Fibroblast of lung (primary cell): ENCODE results near the gene RAC2. TPM values are rescaled to one million over a fixed set of nuclear protein-coding genes. Genes with fewer than 3 reads are reported as not detected.

Experiments used
- DNase-seq, 2 donors: peaks; one replicate each; pipeline versions ENCODE4 v3.0.0 to v3.0.0-alpha.2; 2010; ENCODE audit warnings: low read depth in 2 of 2
- H2AFZ ChIP-seq: 2 replicates; pipeline ENCODE4 v1.5.1; 2012; ENCODE audit warnings: low read length, control low read depth, inconsistent platforms
- H3K27ac ChIP-seq: 2 replicates; pipeline ENCODE4 v1.5.1; 2011; ENCODE audit warnings: low read length, control low read depth; ENCODE audit not compliant: insufficient read depth
- H3K27me3 ChIP-seq: 2 replicates; pipeline ENCODE4 v1.5.1; 2011; ENCODE audit warnings: mild to moderate bottlenecking, low read length; ENCODE audit not compliant: control insufficient read depth, insufficient read depth
- H3K36me3 ChIP-seq: 2 replicates; pipeline ENCODE4 v1.5.1; 2011; ENCODE audit warnings: low read length; ENCODE audit not compliant: control insufficient read depth, insufficient read depth
- H3K4me1 ChIP-seq: 2 replicates; pipeline ENCODE4 v1.5.1; 2011; ENCODE audit warnings: low read length; ENCODE audit not compliant: control insufficient read depth, insufficient read depth; ENCODE audit errors: extremely low read depth
- H3K4me2 ChIP-seq: 2 replicates; pipeline ENCODE4 v1.5.1; 2011; ENCODE audit warnings: low read length, control low read depth; ENCODE audit not compliant: insufficient read depth; ENCODE audit errors: extremely low read depth
- H3K4me3 ChIP-seq, 4 experiments: fragments of 200-600 bp in 1 of 4; sonication (generic) in 1 of 4; replicated peaks in 1 of 4; 2 replicates each; pipeline ENCODE4 v1.5.1; 2011 to 2016; ENCODE audit warnings: low read length in 4 of 4, low read depth in 3 of 4, mild to moderate bottlenecking in 3 of 4, control low read depth in 2 of 4, inconsistent platforms in 1 of 4, mixed read lengths in 1 of 4; ENCODE audit not compliant: insufficient read depth in 1 of 4; ENCODE audit errors: control extremely low read depth in 1 of 4
- H3K79me2 ChIP-seq: 2 replicates; pipeline ENCODE4 v1.5.1; 2012; ENCODE audit warnings: mild to moderate bottlenecking, low read length, inconsistent platforms; ENCODE audit not compliant: control insufficient read depth, insufficient read depth
- H3K9ac ChIP-seq: 2 replicates; pipeline ENCODE4 v1.5.1; 2011; ENCODE audit warnings: mild to moderate bottlenecking, low read length, control low read depth; ENCODE audit not compliant: insufficient read depth
- H3K9me3 ChIP-seq: 2 replicates; pipeline ENCODE4 v1.5.1; 2012; ENCODE audit warnings: low read depth, low read length; ENCODE audit not compliant: control insufficient read depth, insufficient read depth
- H4K20me1 ChIP-seq: 2 replicates; pipeline ENCODE4 v1.5.1; 2011; ENCODE audit warnings: low read length; ENCODE audit not compliant: control insufficient read depth, insufficient read depth; ENCODE audit errors: extremely low read depth
- EZH2 ChIP-seq: IDR thresholded peaks from 2 replicates; pipeline ENCODE4 v1.5.1; 2012; ENCODE audit warnings: low read length, control low read depth, mild to moderate bottlenecking; ENCODE audit errors: missing control alignments
- polyA plus RNA-seq, 2 donors: library from polyadenylated mRNA; depleted of rRNA in 1 of 2; stranded (reverse) in 1 of 2; unstranded in 1 of 2; fragments of >200 nt; gene quantifications; 2 replicates each; pipeline ENCODE4 v1.2.1, GENCODE V29; 2011 to 2012; ENCODE audit warnings: missing spikeins in 1 of 2
- total RNA-seq: library from RNA; depleted of rRNA; stranded (reverse); fragments of >200 nt; gene quantifications from 2 replicates; pipeline ENCODE4 v1.2.1, GENCODE V29; 2014
- TF ChIP-seq, protein P1 (sequence below), 2 donors: IDR thresholded peaks in 1 of 2; conservative IDR thresholded peaks in 1 of 2; 1 replicate in 1 of 2; 2 replicates in 1 of 2; pipeline ENCODE4 v1.5.1; 2011 to 2012; ENCODE audit warnings: low read length in 2 of 2, control low read depth in 1 of 2, inconsistent platforms in 1 of 2, low read depth in 1 of 2, mild to moderate bottlenecking in 1 of 2

RAC2 gene
- total and polyA plus RNA-seq, 2 donors (not counting 1 experiment from before 2014, with no cell fraction given) = 2.1 to 10.5 TPM

DNA sequence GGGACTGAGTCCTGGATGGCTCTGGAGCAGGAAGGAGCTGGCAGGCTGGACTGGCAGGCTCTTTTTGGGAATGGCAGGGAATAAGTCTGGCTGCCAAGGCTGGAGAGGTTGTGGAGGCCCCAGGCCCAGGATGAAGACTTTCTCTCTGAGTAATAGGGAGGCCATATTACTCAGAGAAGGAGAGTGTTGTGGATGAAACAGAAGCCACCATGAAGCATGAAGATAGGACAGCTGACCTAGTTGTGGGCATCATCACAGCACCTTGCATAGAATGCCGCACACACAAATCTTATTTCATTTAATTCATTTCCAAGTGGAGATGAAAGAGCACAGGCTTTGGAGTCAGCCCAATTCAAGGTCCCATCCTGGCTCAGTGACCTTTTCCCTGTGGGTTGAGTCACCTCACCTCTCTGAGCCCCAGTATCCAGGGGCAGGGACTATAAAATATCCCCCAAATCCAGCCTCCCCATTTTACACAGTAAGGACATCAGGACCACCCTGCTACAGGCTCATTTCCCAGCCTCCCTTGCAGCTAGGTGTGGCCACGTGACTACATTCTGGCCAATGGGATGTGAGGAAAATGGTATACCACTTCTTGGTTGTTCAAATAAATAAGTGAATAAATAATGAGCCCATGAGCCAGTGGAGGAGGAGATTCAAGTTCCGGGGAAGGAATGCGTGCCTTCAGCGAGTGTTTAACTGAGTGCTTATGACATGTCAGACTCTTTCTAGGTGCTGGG is 47.7 kb upstream of the RAC2 start:
- H3K27me3 ChIP-seq = peaks cover 4% of the 10 kb centered on the region
- TF ChIP-seq, protein P1, sequence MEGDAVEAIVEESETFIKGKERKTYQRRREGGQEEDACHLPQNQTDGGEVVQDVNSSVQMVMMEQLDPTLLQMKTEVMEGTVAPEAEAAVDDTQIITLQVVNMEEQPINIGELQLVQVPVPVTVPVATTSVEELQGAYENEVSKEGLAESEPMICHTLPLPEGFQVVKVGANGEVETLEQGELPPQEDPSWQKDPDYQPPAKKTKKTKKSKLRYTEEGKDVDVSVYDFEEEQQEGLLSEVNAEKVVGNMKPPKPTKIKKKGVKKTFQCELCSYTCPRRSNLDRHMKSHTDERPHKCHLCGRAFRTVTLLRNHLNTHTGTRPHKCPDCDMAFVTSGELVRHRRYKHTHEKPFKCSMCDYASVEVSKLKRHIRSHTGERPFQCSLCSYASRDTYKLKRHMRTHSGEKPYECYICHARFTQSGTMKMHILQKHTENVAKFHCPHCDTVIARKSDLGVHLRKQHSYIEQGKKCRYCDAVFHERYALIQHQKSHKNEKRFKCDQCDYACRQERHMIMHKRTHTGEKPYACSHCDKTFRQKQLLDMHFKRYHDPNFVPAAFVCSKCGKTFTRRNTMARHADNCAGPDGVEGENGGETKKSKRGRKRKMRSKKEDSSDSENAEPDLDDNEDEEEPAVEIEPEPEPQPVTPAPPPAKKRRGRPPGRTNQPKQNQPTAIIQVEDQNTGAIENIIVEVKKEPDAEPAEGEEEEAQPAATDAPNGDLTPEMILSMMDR (conservative IDR thresholded peaks at IDR 0.05 in 1 of 2, IDR thresholded peaks at IDR 0.05 in 1 of 2; ENCODE audit: low read depth in 1 of 2, low read length in 2 of 2) = no peak
- TF ChIP-seq EZH2 = no peak
- H3K4me1 ChIP-seq = no peaks in the 10 kb centered on the region
- no peaks in the 10 kb centered on the region for H3K36me3 ChIP-seq
- no peak overlapping the region for H3K4me3 ChIP-seq
- H4K20me1 ChIP-seq = no peaks in the 10 kb centered on the region
- DNase-seq = no peak
- no peak overlapping the region for H3K9ac ChIP-seq
- H2AFZ ChIP-seq = no peak overlapping the region
- no peak overlapping the region for H3K4me2 ChIP-seq
- H3K27ac ChIP-seq = no peak overlapping the region
- H3K9me3 ChIP-seq = no peaks in the 10 kb centered on the region
- H3K79me2 ChIP-seq = no peaks in the 10 kb centered on the region

- Histone ChIP-seq H3K27me3 (peaks cover 4% of the 10 kb centered on the region), H3K9ac (no peak overlapping the region), H3K27ac (no peak overlapping the region), H3K4me3 (no peak overlapping the region), H3K36me3 (no peaks in the 10 kb centered on the region), H4K20me1 (no peaks in the 10 kb centered on the region), H3K4me2 (no peak overlapping the region), H3K4me1 (no peaks in the 10 kb centered on the region), H3K79me2 (no peaks in the 10 kb centered on the region), H2AFZ (no peak overlapping the region), H3K9me3 (no peaks in the 10 kb centered on the region)
- DNase-seq = peak; percentile 44 to 72
- TF ChIP-seq, protein P1 (conservative IDR thresholded peaks at IDR 0.05 in 1 of 2, IDR thresholded peaks at IDR 0.05 in 1 of 2; ENCODE audit: low read depth in 1 of 2, low read length in 2 of 2) = no peak
- no peak for TF ChIP-seq EZH2
Observed at GRCh38 chr22:37290737-37291136, 46.7 kb upstream of the RAC2 start.

GRCh38 chr22:37289156-37289735 is 45.2 kb upstream of the RAC2 start:
- Histone ChIP-seq H3K9ac (no peak overlapping the region), H3K4me2 (no peak overlapping the region), H2AFZ (no peak overlapping the region), H3K9me3 (no peaks in the 10 kb centered on the region), H4K20me1 (no peaks in the 10 kb centered on the region), H3K4me3 (no peak overlapping the region), H3K27ac (no peak overlapping the region), H3K36me3 (no peaks in the 10 kb centered on the region), H3K27me3 (peaks cover 4% of the 10 kb centered on the region), H3K79me2 (no peaks in the 10 kb centered on the region), H3K4me1 (no peaks in the 10 kb centered on the region)
- TF ChIP-seq EZH2 = no peak
- TF ChIP-seq, protein P1 (conservative IDR thresholded peaks at IDR 0.05 in 1 of 2, IDR thresholded peaks at IDR 0.05 in 1 of 2; ENCODE audit: low read depth in 1 of 2, low read length in 2 of 2) = no peak
- no peak for DNase-seq
